OCI-LY7 (cell line): ENCODE measurements around the gene TCFL5. TPM values are rescaled to one million over a fixed set of nuclear protein-coding genes. Genes with fewer than 3 reads are reported as not detected.

Experiments used
- BruUV-seq: library from RNA; stranded (reverse); fragments of 400-500 nt; replicated peaks from 2 replicates; lab custom pipeline; 2021; lab: Mats Ljungman, UMichigan
- CTCF ChIA-PET: fragments of 300-600 bp; sonication (Branson Sonifier 250); formaldehyde crosslinking; loops from one replicate; lab custom pipeline; 2022; ENCODE audit warnings: antibody characterized with exemption; ENCODE audit not compliant: unreplicated experiment; lab: Charles Lee
- POLR2A ChIA-PET: fragments of 300-600 bp; sonication (Branson Sonifier 250); formaldehyde crosslinking; loops from one replicate; lab custom pipeline; 2022; ENCODE audit warnings: antibody characterized with exemption; lab: Charles Lee
- DNase-seq: peaks from one replicate; pipeline ENCODE4 v3.0.0-alpha.2; 2015; ENCODE audit warnings: low spot score
- H2AFZ ChIP-seq: fragments of 200-600 bp; sonication (generic), shearing (Covaris generic); 2 replicates; pipeline ENCODE4 v1.6.1; 2014; ENCODE audit warnings: mild to moderate bottlenecking, antibody characterized with exemption, low read length, moderate library complexity
- H3K27ac ChIP-seq: fragments of 200-600 bp; sonication (generic); 2 replicates; pipeline ENCODE4 v1.5.1; 2014; ENCODE audit warnings: mixed run types, low read depth, mild to moderate bottlenecking, moderate library complexity, low read length, inconsistent platforms; ENCODE audit not compliant: poor library complexity, severe bottlenecking
- H3K36me3 ChIP-seq: fragments of 200-600 bp; sonication (generic); 2 replicates; pipeline ENCODE4 v1.6.1; 2014; ENCODE audit warnings: mild to moderate bottlenecking, antibody characterized with exemption, low read length, moderate library complexity, mixed read lengths; ENCODE audit not compliant: insufficient read depth
- H3K4me1 ChIP-seq: fragments of 200-600 bp; sonication (generic); 2 replicates; pipeline ENCODE4 v1.5.1; 2014; ENCODE audit warnings: mild to moderate bottlenecking, low read length; ENCODE audit not compliant: insufficient read depth, poor library complexity, severe bottlenecking
- H3K4me2 ChIP-seq: fragments of 200-600 bp; sonication (generic); 2 replicates; pipeline ENCODE4 v1.6.1; 2014; ENCODE audit warnings: mild to moderate bottlenecking, low read length
- H3K4me3 ChIP-seq: fragments of 200-600 bp; sonication (generic); 2 replicates; pipeline ENCODE4 v1.5.1; 2014; ENCODE audit warnings: mild to moderate bottlenecking, low read depth, low read length; ENCODE audit not compliant: poor library complexity, severe bottlenecking
- H3K79me2 ChIP-seq: fragments of 200-600 bp; sonication (generic); 2 replicates; pipeline ENCODE4 v1.6.1; 2016; ENCODE audit warnings: low read depth, mild to moderate bottlenecking, low read length, moderate library complexity, mixed read lengths; ENCODE audit not compliant: insufficient read depth
- H3K9me2 ChIP-seq: fragments of 200-600 bp; sonication (generic); 2 replicates; pipeline ENCODE4 v1.6.1; 2016; ENCODE audit warnings: mild to moderate bottlenecking, low read length, mixed read lengths; ENCODE audit not compliant: insufficient read depth
- H3K9me3 ChIP-seq: fragments of 200-600 bp; sonication (generic); 2 replicates; pipeline ENCODE4 v1.6.1; 2014; ENCODE audit warnings: mild to moderate bottlenecking, mixed run types, low read length, mixed read lengths
- H4K20me1 ChIP-seq: fragments of 200-600 bp; sonication (generic); 2 replicates; pipeline ENCODE4 v1.6.1; 2014; ENCODE audit warnings: mild to moderate bottlenecking, antibody characterized with exemption, low read length, moderate library complexity, mixed read lengths; ENCODE audit not compliant: insufficient read depth
- CTCF ChIP-seq: fragments of 200-600 bp; sonication (generic); conservative IDR thresholded peaks from 2 replicates; pipeline ENCODE4 v1.5.1; 2014; ENCODE audit warnings: mild to moderate bottlenecking, antibody characterized with exemption, low read length, moderate library complexity, mixed read lengths
- EZH2phosphoT487 ChIP-seq: fragments of 200-600 bp; sonication (generic); IDR thresholded peaks from 2 replicates; pipeline ENCODE4 v1.6.1; 2018; ENCODE audit warnings: low read depth, borderline replicate concordance, mild to moderate bottlenecking, mixed run types, antibody characterized with exemption, low read length, moderate library complexity, mixed read lengths
- intact Hi-C: fragments of 100-400 bp; cut with micrococcal nuclease; formaldehyde crosslinking; loops from one replicate; pipeline ENCODE4 v1.10.0; 2022; ENCODE audit not compliant: unreplicated experiment
- total RNA-seq, 2 experiments: library from RNA; depleted of rRNA in 1 of 2; stranded (reverse); fragments of >200 nt in 1 of 2; shearing (Covaris generic) in 1 of 2; gene quantifications; 2 replicates each; pipeline ENCODE4 v1.2.3, GENCODE V29; 2014 to 2022

TCFL5 gene
- total RNA-seq, 2 experiments from 2014 or later, result 8.7 to 9.5 TPM

- no peak overlapping the region for H3K4me3 ChIP-seq
- no peaks in the 10 kb centered on the region for H3K9me2 ChIP-seq
- H3K79me2 ChIP-seq, result no peaks in the 10 kb centered on the region
- H3K9me3 ChIP-seq, result no peaks in the 10 kb centered on the region
- H3K36me3 ChIP-seq, result no peaks in the 10 kb centered on the region
- no peak overlapping the region; the same call in 1 of the 2 replicates for H3K4me2 ChIP-seq
- peaks cover 7% of the 10 kb centered on the region for H3K4me1 ChIP-seq
- TF ChIP-seq EZH2phosphoT487, result no peak
- no peak for TF ChIP-seq CTCF
- ChIA-PET CTCF (no interaction called here), POLR2A (no interaction called here)
- no peak overlapping the region for H3K27ac ChIP-seq
- no peak overlapping the region for H2AFZ ChIP-seq
- no peaks in the 10 kb centered on the region for H4K20me1 ChIP-seq
- no TSS peak for BruUV-seq
- no peak for DNase-seq
- intact Hi-C loops, result no loop called here
Observed at GRCh38 chr20:62825333-62825985, 36.2 kb downstream of the TCFL5 start.

- Histone ChIP-seq H3K4me1 (peaks cover 7% of the 10 kb centered on the region), H3K4me3 (no peak overlapping the region), H2AFZ (no peak overlapping the region), H3K27ac (no peak overlapping the region), H4K20me1 (no peaks in the 10 kb centered on the region), H3K79me2 (no peaks in the 10 kb centered on the region), H3K9me3 (no peaks in the 10 kb centered on the region), H3K9me2 (no peaks in the 10 kb centered on the region), H3K4me2 (peak overlapping the region; percentile 20; the same call in 1 of the 2 replicates), H3K36me3 (no peaks in the 10 kb centered on the region)
- no TSS peak for BruUV-seq
- ChIA-PET POLR2A (no interaction called here), CTCF (no interaction called here)
- DNase-seq, result peak; percentile 54
- TF ChIP-seq EZH2phosphoT487 (no peak), CTCF (no peak)
- intact Hi-C loops, result no loop called here
Observed at GRCh38 chr20:62824476-62825332, 36.9 kb downstream of the TCFL5 start.
